ENCODE results near the gene SCT. TPM values are rescaled to one million over a fixed set of nuclear protein-coding genes. Genes with fewer than 3 reads are reported as not detected.

The SCT gene
- total RNA-seq, 1 experiment from 2014 or later, result not detected

Other genes with a start within 250 kb of the SCT start
- gene PKP3, start 233.0 kb downstream of the SCT start, total RNA-seq (2021; ENCODE audit: unreplicated experiment), result 36.8 TPM
- 183 TPM for gene SIGIRR, start 212.2 kb downstream of the SCT start, total RNA-seq (2021; ENCODE audit: unreplicated experiment)
- 61.4 TPM for gene ANO9, start 185.2 kb downstream of the SCT start, total RNA-seq (2021; ENCODE audit: unreplicated experiment)
- 103 TPM for gene PTDSS2, start 176.9 kb downstream of the SCT start, total RNA-seq (2021; ENCODE audit: unreplicated experiment)
- gene RNH1, start 119.9 kb downstream of the SCT start, total RNA-seq (2021; ENCODE audit: unreplicated experiment), result 345 TPM
- 175 TPM for gene HRAS, start 91.6 kb downstream of the SCT start, total RNA-seq (2021; ENCODE audit: unreplicated experiment)
- gene LRRC56, start 89.7 kb downstream of the SCT start, total RNA-seq (2021; ENCODE audit: unreplicated experiment), result 9.8 TPM
- gene LMNTD2, start 66.4 kb downstream of the SCT start, total RNA-seq (2021; ENCODE audit: unreplicated experiment), result 21.8 TPM
- 81.8 TPM for gene RASSF7, start 66.2 kb downstream of the SCT start, total RNA-seq (2021; ENCODE audit: unreplicated experiment)
- gene PHRF1, start 50.7 kb downstream of the SCT start, total RNA-seq (2021; ENCODE audit: unreplicated experiment), result 90.6 TPM
- gene IRF7, start 11.2 kb downstream of the SCT start, total RNA-seq (2021; ENCODE audit: unreplicated experiment), result 23.9 TPM
- not detected for gene CDHR5, start 2.2 kb downstream of the SCT start, total RNA-seq (2021; ENCODE audit: unreplicated experiment)
- 0.95 TPM for gene DRD4, start 10.1 kb upstream of the SCT start, total RNA-seq (2021; ENCODE audit: unreplicated experiment)
- gene DEAF1, start 68.0 kb upstream of the SCT start, total RNA-seq (2021; ENCODE audit: unreplicated experiment), result 105 TPM
- gene TMEM80, start 68.6 kb upstream of the SCT start, total RNA-seq (2021; ENCODE audit: unreplicated experiment), result 45.2 TPM
- gene EPS8L2, start 79.0 kb upstream of the SCT start, total RNA-seq (2021; ENCODE audit: unreplicated experiment), result 256 TPM
- 257 TPM for gene TALDO1, start 120.3 kb upstream of the SCT start, total RNA-seq (2021; ENCODE audit: unreplicated experiment)
- gene GATD1, start 150.3 kb upstream of the SCT start, total RNA-seq (2021; ENCODE audit: unreplicated experiment), result 229 TPM
- 15.9 TPM for gene CEND1, start 162.9 kb upstream of the SCT start, total RNA-seq (2021; ENCODE audit: unreplicated experiment)
- 119 TPM for gene SLC25A22, start 171.1 kb upstream of the SCT start, total RNA-seq (2021; ENCODE audit: unreplicated experiment)
- gene PIDD1, start 178.1 kb upstream of the SCT start, total RNA-seq (2021; ENCODE audit: unreplicated experiment), result 75.9 TPM
- gene RPLP2, start 182.8 kb upstream of the SCT start, total RNA-seq (2021; ENCODE audit: unreplicated experiment), result 3,468 TPM
- 244 TPM for gene PNPLA2, start 191.7 kb upstream of the SCT start, total RNA-seq (2021; ENCODE audit: unreplicated experiment)
- gene CRACR2B, start 200.7 kb upstream of the SCT start, total RNA-seq (2021; ENCODE audit: unreplicated experiment), result 132 TPM
- gene CD151, start 205.8 kb upstream of the SCT start, total RNA-seq (2021; ENCODE audit: unreplicated experiment), result 680 TPM
- 673 TPM for gene POLR2L, start 215.3 kb upstream of the SCT start, total RNA-seq (2021; ENCODE audit: unreplicated experiment)
- 187 TPM for gene TSPAN4, start 215.7 kb upstream of the SCT start, total RNA-seq (2021; ENCODE audit: unreplicated experiment)

Measured in Panc1 (cell line).